Astrocyte (in vitro differentiated cells and primary cell): ENCODE measurements around the gene SMARCD1. TPM values are rescaled to one million over a fixed set of nuclear protein-coding genes. Genes with fewer than 3 reads are reported as not detected.

Experiments
- DNase-seq: peaks from one replicate; pipeline ENCODE4 v3.0.0-alpha.2; 2010; ENCODE audit warnings: low read depth
- FAIRE-seq: peaks from 2 replicates; lab custom pipeline; 2011; peaks lifted over from hg19 to GRCh38; lab: Jason Lieb, UNC
- H2AFZ ChIP-seq: 2 replicates; pipeline ENCODE4 v1.6.0; 2012; ENCODE audit warnings: low read depth, low read length, inconsistent platforms
- H3K27ac ChIP-seq: 2 replicates; pipeline ENCODE4 v1.5.1; 2011; ENCODE audit warnings: low read depth, low read length, inconsistent platforms
- H3K27me3 ChIP-seq: 2 replicates; pipeline ENCODE4 v1.6.0; 2011; ENCODE audit warnings: low read length, inconsistent platforms; ENCODE audit not compliant: insufficient read depth
- H3K36me3 ChIP-seq: 2 replicates; pipeline ENCODE4 v1.5.1; 2011; ENCODE audit warnings: low read length, inconsistent platforms; ENCODE audit not compliant: insufficient read depth
- H3K4me1 ChIP-seq: 2 replicates; pipeline ENCODE4 v1.5.1; 2011; ENCODE audit warnings: low read length, inconsistent platforms; ENCODE audit not compliant: insufficient read depth
- H3K4me2 ChIP-seq: 2 replicates; pipeline ENCODE4 v1.6.0; 2012; ENCODE audit warnings: low read length, inconsistent platforms
- H3K4me3 ChIP-seq: 2 replicates; pipeline ENCODE4 v1.5.1; 2011; ENCODE audit warnings: low read depth, mild to moderate bottlenecking, low read length, inconsistent platforms; ENCODE audit not compliant: insufficient read depth
- H3K79me2 ChIP-seq: 2 replicates; pipeline ENCODE4 v1.6.0; 2012; ENCODE audit warnings: mild to moderate bottlenecking, low read length, inconsistent platforms; ENCODE audit not compliant: insufficient read depth
- H3K9ac ChIP-seq: 2 replicates; pipeline ENCODE4 v1.6.0; 2012; ENCODE audit warnings: mild to moderate bottlenecking, low read length, inconsistent platforms
- H3K9me3 ChIP-seq: 2 replicates; pipeline ENCODE4 v1.5.1; 2012; ENCODE audit warnings: low read depth, mild to moderate bottlenecking, low read length, inconsistent platforms; ENCODE audit not compliant: insufficient read depth
- H4K20me1 ChIP-seq: 2 replicates; pipeline ENCODE4 v1.6.0; 2012; ENCODE audit warnings: low read length, inconsistent platforms; ENCODE audit not compliant: insufficient read depth
- H3K27ac Mint-ChIP-seq: one replicate; pipeline ENCODE4 v1.8.0; 2021; ENCODE audit warnings: mild to moderate bottlenecking, mixed read lengths; ENCODE audit not compliant: unreplicated experiment
- H3K27me3 Mint-ChIP-seq: one replicate; pipeline ENCODE4 v1.8.0; 2021; ENCODE audit warnings: low read depth, mixed read lengths; ENCODE audit not compliant: unreplicated experiment
- H3K36me3 Mint-ChIP-seq: one replicate; pipeline ENCODE4 v1.8.0; 2021; ENCODE audit warnings: low read depth, mixed read lengths; ENCODE audit not compliant: unreplicated experiment
- H3K4me1 Mint-ChIP-seq: one replicate; pipeline ENCODE4 v1.8.0; 2021; ENCODE audit warnings: low read depth, mixed read lengths; ENCODE audit not compliant: unreplicated experiment
- H3K4me3 Mint-ChIP-seq: one replicate; pipeline ENCODE4 v1.8.0; 2021; ENCODE audit warnings: mild to moderate bottlenecking, moderate library complexity, mixed read lengths; ENCODE audit not compliant: unreplicated experiment
- H3K9me3 Mint-ChIP-seq: one replicate; pipeline ENCODE4 v1.8.0; 2021; ENCODE audit warnings: mild to moderate bottlenecking, mixed read lengths; ENCODE audit not compliant: unreplicated experiment
- EZH2 ChIP-seq: IDR thresholded peaks from 2 replicates; pipeline ENCODE4 v1.6.1; 2012; ENCODE audit warnings: mild to moderate bottlenecking, low read length, inconsistent platforms; ENCODE audit not compliant: insufficient read depth
- total RNA-seq: library from RNA; stranded (reverse); gene quantifications from 2 replicates; pipeline ENCODE4 v1.2.1, GENCODE V29; 2021
- TF ChIP-seq, protein P1 (sequence below): IDR thresholded peaks from 2 replicates; pipeline ENCODE4 v1.5.1; 2011; ENCODE audit warnings: low read depth, mild to moderate bottlenecking, inconsistent platforms, low read length, moderate library complexity; ENCODE audit not compliant: insufficient read depth

The SMARCD1 gene
- total RNA-seq, 1 donor from 2014 or later = 64.4 TPM

DNA sequence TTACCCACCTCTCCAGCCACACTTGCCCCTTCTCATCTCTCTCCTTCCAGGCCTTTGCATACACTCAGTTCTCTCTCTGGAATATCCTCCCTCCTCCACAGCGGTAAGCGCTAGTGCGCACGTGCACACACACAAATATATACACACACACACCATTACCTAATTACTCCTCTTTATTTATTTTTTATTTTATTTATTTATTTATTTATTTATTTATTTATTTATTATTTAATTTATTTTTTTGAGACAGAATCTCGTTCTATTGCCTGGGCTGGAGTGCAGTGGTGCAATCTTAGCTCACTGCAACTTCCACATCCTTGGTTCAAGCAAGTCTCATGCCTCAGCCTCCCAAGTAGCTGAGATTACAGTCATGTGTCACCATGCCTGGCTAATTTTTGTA is 16.1 kb upstream of the SMARCD1 start:
- Histone ChIP-seq H4K20me1 (no peaks in the 10 kb centered on the region), H2AFZ (no peak overlapping the region), H3K27ac (no peak overlapping the region), H3K36me3 (no peaks in the 10 kb centered on the region), H3K79me2 (no peaks in the 10 kb centered on the region), H3K27me3 (no peaks in the 10 kb centered on the region), H3K4me2 (no peak overlapping the region), H3K4me3 (no peak overlapping the region), H3K4me1 (peaks cover 6% of the 10 kb centered on the region), H3K9me3 (no peaks in the 10 kb centered on the region), H3K9ac (no peak overlapping the region)
- H3K36me3 Mint-ChIP-seq = peaks cover 2% of the 10 kb centered on the region
- no peak for TF ChIP-seq EZH2
- TF ChIP-seq, protein P1, sequence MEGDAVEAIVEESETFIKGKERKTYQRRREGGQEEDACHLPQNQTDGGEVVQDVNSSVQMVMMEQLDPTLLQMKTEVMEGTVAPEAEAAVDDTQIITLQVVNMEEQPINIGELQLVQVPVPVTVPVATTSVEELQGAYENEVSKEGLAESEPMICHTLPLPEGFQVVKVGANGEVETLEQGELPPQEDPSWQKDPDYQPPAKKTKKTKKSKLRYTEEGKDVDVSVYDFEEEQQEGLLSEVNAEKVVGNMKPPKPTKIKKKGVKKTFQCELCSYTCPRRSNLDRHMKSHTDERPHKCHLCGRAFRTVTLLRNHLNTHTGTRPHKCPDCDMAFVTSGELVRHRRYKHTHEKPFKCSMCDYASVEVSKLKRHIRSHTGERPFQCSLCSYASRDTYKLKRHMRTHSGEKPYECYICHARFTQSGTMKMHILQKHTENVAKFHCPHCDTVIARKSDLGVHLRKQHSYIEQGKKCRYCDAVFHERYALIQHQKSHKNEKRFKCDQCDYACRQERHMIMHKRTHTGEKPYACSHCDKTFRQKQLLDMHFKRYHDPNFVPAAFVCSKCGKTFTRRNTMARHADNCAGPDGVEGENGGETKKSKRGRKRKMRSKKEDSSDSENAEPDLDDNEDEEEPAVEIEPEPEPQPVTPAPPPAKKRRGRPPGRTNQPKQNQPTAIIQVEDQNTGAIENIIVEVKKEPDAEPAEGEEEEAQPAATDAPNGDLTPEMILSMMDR = no peak
- no peaks in the 10 kb centered on the region for H3K9me3 Mint-ChIP-seq
- peaks cover 12% of the 10 kb centered on the region for H3K27me3 Mint-ChIP-seq
- no peak for DNase-seq
- no peak for FAIRE-seq
- H3K27ac Mint-ChIP-seq = no peak overlapping the region
- no peak overlapping the region for H3K4me3 Mint-ChIP-seq
- peaks cover 14% of the 10 kb centered on the region for H3K4me1 Mint-ChIP-seq

DNA sequence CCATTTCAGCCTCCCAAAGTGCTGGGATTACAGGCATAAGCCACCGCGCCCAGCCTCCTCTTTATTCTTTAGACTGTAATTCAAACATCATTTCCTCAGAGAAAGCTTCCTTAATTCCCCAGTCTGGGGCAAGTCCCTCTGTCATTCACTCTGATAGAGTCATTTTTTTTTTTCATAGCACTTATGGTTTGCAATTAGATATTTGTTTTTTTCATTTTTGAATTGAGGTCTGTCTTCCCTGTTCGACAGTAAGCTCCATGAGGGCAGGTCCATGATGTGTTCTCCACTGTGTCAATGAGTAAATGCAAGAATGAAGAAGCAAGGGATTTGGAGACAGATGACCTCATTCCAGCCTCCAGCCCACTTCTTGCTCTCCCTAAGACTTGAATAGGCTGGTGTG is 15.6 kb upstream of the SMARCD1 start:
- no peak overlapping the region for H3K4me3 Mint-ChIP-seq
- Histone ChIP-seq H3K27me3 (no peaks in the 10 kb centered on the region), H2AFZ (no peak overlapping the region), H4K20me1 (no peaks in the 10 kb centered on the region), H3K4me1 (peaks cover 6% of the 10 kb centered on the region), H3K36me3 (no peaks in the 10 kb centered on the region), H3K4me3 (no peak overlapping the region), H3K9me3 (no peaks in the 10 kb centered on the region), H3K4me2 (no peak overlapping the region), H3K27ac (no peak overlapping the region), H3K79me2 (no peaks in the 10 kb centered on the region), H3K9ac (no peak overlapping the region)
- no peaks in the 10 kb centered on the region for H3K9me3 Mint-ChIP-seq
- H3K27me3 Mint-ChIP-seq = peaks cover 8% of the 10 kb centered on the region
- H3K27ac Mint-ChIP-seq = no peak overlapping the region
- H3K36me3 Mint-ChIP-seq = peaks cover 2% of the 10 kb centered on the region
- H3K4me1 Mint-ChIP-seq = peaks cover 14% of the 10 kb centered on the region
- no peak for FAIRE-seq
- TF ChIP-seq EZH2 = no peak
- TF ChIP-seq, protein P1 = no peak
- no peak for DNase-seq

DNA sequence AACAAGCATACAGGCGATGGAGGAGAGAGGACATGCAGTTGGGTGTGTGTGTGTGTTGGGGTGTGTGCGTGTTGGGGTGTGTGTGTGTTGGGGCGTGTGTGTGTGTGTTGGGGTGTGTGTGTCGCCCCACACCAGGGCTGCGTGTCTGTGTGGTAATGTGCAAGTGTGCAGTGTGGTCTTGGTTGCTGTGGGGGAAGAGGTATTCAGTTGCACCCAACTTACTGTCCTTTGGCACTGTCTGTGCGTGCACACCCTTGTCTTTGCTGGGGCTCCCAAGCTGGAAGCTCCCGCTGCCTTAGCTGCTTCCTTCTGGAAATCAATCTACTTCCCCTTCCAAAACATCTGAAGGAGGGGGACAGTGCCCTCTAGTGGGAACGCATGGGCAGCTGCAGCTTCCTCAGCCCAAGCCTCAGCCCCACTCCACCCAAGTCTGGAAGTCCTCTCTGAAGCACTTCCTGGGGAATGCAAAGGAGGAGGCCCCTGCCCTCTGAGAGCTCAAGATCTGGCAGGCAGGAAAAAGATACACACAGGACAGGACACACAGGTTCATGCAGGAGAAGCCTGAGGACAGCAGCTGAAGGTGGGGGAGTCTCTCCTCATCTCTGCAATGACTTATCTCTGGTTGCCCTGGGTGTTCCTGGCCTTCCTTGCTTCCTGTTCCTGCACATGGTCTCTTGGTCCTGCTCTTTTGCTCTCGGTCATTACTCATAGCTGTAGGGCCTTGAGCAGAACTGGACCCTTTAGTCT is 14.7 kb upstream of the SMARCD1 start:
- DNase-seq = peak; percentile 51
- no peaks in the 10 kb centered on the region for H4K20me1 ChIP-seq
- H3K9ac ChIP-seq = no peak overlapping the region
- H3K4me1 ChIP-seq = peaks cover 11% of the 10 kb centered on the region
- H2AFZ ChIP-seq = peak overlapping the region; percentile 57
- H3K4me3 ChIP-seq = no peak overlapping the region
- Mint-ChIP-seq H3K4me3 (no peak overlapping the region), H3K27ac (no peak overlapping the region), H3K4me1 (peaks cover 17% of the 10 kb centered on the region), H3K9me3 (no peaks in the 10 kb centered on the region), H3K36me3 (peaks cover under 1% of the 10 kb centered on the region), H3K27me3 (peaks cover 6% of the 10 kb centered on the region)
- no peaks in the 10 kb centered on the region for H3K36me3 ChIP-seq
- H3K9me3 ChIP-seq = no peaks in the 10 kb centered on the region
- no peak overlapping the region for H3K27ac ChIP-seq
- H3K4me2 ChIP-seq = no peak overlapping the region
- FAIRE-seq = peak; percentile 80
- no peaks in the 10 kb centered on the region for H3K27me3 ChIP-seq
- TF ChIP-seq, protein P1 = peak; percentile 87
- no peak for TF ChIP-seq EZH2
- no peaks in the 10 kb centered on the region for H3K79me2 ChIP-seq
